AG04450 (cell line): ENCODE results near the gene CMSS1. TPM values are rescaled to one million over a fixed set of nuclear protein-coding genes. Genes with fewer than 3 reads are reported as not detected.

ENCODE experiments used
- CTCF ChIA-PET: fragments of 300-600, 350-600 bp; formaldehyde crosslinking; extraction: SDS; loops from one replicate; lab custom pipeline; 2022; ENCODE audit warnings: antibody characterized with exemption, inconsistent platforms; lab: Charles Lee
- POLR2A ChIA-PET: fragments of 350-600 bp; formaldehyde crosslinking; extraction: SDS; loops from one replicate; lab custom pipeline; 2021; ENCODE audit warnings: antibody characterized with exemption, inconsistent platforms; lab: Yijun Ruan, JAX
- DNase-seq: peaks from one replicate; pipeline ENCODE4 v3.0.0-alpha.2; 2011; ENCODE audit warnings: low read depth, low spot score
- H3K27ac ChIP-seq: one replicate; pipeline ENCODE4 v1.5.1; 2012; ENCODE audit warnings: low read depth, low read length, control low read depth
- H3K27me3 ChIP-seq: one replicate; pipeline ENCODE4 v1.6.0; 2012; ENCODE audit warnings: low read length; ENCODE audit not compliant: control insufficient read depth, insufficient read depth
- H3K4me3 ChIP-seq: 2 replicates; pipeline ENCODE4 v1.5.1; 2011; ENCODE audit warnings: mild to moderate bottlenecking, low read depth, low read length, control low read depth
- H3K9me3 ChIP-seq: 2 replicates; pipeline ENCODE4 v1.5.1; 2012; ENCODE audit warnings: low read length; ENCODE audit not compliant: control insufficient read depth, insufficient read depth
- polyA plus RNA-seq: library from polyadenylated mRNA; depleted of rRNA; stranded (reverse); fragments of >200 nt; gene quantifications from 2 replicates; pipeline ENCODE4 v1.2.3, GENCODE V29; 2011
- TF ChIP-seq, protein P1 (sequence below): IDR thresholded peaks from 2 replicates; pipeline ENCODE4 v1.5.1; 2011; ENCODE audit warnings: low read depth, low read length, control low read depth, inconsistent platforms

Gene CMSS1
- polyA plus RNA-seq, 1 experiment: 15.7 TPM

DNA sequence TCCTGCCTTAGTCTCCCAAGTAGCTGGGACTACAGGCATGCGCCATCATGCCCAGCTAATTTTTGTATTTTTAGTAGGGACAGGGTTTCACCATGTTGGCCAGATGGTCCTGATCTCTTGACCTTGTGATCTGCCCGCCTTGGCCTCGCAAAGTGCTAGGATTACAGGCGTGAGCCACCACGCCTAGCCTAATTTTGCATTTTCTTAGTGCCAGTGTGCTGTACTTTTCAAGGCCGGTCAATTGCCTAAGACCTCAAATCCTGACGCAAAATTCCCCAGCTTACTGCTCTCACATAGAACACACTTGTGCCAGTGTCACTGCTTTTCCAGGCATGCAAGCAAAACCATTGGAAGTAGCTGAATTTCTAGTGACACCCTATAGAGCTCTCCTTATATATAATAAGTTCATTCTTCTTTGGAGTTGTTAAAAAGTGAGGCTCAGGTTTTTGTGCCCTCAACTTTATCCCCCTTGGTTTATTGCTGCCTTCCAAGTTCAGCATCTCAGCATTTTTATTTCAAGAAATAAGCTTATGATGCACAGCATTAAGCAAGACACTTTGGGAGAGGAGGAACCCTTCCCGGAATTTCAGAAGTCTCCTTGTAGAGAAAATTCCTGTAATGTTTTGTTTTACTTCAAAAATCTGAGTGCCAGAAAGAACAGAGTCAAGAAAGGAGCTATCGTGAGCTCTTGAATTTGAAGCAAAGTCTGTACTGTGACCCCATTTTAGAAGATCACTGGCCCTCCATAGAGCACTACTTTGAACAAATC lies 203.4 kb downstream of the CMSS1 start:
- Histone ChIP-seq H3K4me3 (no peak overlapping the region), H3K27ac (no peak overlapping the region), H3K27me3 (no peaks in the 10 kb centered on the region), H3K9me3 (no peaks in the 10 kb centered on the region)
- DNase-seq: no peak
- TF ChIP-seq, protein P1, sequence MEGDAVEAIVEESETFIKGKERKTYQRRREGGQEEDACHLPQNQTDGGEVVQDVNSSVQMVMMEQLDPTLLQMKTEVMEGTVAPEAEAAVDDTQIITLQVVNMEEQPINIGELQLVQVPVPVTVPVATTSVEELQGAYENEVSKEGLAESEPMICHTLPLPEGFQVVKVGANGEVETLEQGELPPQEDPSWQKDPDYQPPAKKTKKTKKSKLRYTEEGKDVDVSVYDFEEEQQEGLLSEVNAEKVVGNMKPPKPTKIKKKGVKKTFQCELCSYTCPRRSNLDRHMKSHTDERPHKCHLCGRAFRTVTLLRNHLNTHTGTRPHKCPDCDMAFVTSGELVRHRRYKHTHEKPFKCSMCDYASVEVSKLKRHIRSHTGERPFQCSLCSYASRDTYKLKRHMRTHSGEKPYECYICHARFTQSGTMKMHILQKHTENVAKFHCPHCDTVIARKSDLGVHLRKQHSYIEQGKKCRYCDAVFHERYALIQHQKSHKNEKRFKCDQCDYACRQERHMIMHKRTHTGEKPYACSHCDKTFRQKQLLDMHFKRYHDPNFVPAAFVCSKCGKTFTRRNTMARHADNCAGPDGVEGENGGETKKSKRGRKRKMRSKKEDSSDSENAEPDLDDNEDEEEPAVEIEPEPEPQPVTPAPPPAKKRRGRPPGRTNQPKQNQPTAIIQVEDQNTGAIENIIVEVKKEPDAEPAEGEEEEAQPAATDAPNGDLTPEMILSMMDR: no peak
- ChIA-PET POLR2A (no interaction called here), CTCF (interaction anchor here (0.6 to 2.6 kb wide), 6 partner anchors 8 to 233 kb away, joined by 5 to 8 read pairs (median 6); no protein-coding TSS in a partner anchor)

GRCh38 chr3:100022506-100022905 lies 204.8 kb downstream of the CMSS1 start:
- Histone ChIP-seq H3K27me3 (no peaks in the 10 kb centered on the region), H3K27ac (no peak overlapping the region), H3K9me3 (no peaks in the 10 kb centered on the region), H3K4me3 (no peak overlapping the region)
- CTCF ChIA-PET: no interaction called here
- TF ChIP-seq, protein P1: no peak
- POLR2A ChIA-PET: interaction anchor here (0.6 kb wide), 1 partner anchor 20 kb away, joined by 4 read pairs; no protein-coding TSS in a partner anchor
- no peak for DNase-seq

DNA sequence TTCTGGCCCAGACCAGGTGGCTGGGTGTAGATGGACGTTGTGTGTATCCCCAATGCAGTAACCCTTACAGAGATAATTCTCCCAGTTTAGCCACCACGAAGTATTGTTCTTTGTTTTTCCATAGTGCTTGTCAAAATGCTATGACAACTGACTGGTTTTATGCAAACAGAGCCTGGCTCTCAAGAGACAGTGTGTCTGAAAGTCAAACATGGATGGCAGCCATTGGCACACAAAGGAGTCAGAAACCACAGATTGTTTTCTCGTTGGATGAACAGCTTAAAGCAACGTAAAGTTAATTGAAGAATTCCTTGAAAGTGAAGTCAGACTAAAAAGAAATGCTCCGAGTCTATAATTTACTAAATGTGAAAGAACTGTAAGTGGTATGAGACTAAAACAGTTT lies 205.5 kb downstream of the CMSS1 start:
- Histone ChIP-seq H3K9me3 (no peaks in the 10 kb centered on the region), H3K27ac (no peak overlapping the region), H3K4me3 (no peak overlapping the region), H3K27me3 (no peaks in the 10 kb centered on the region)
- TF ChIP-seq, protein P1: no peak
- ChIA-PET CTCF (no interaction called here), POLR2A (no interaction called here)
- no peak for DNase-seq

DNA sequence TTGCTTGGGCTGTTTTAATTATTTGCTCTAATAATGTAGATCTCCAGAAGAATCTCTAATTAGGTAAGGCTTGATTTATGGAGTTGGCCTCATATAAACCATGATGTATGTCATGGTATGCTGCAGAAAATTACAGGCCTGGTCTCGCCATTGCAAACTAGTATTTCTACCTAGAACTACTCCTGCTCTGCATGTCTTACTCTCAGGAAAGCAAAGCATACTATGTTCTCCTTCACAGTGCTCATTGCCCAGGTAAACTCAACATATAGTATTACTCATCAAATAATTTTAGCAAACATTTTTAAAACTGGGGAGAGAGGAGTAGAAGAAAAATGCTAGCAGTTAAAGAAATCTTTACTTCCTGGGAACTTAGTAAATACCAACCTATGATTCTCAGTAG lies 205.9 kb downstream of the CMSS1 start:
- Histone ChIP-seq H3K27me3 (no peaks in the 10 kb centered on the region), H3K9me3 (no peaks in the 10 kb centered on the region), H3K4me3 (no peak overlapping the region), H3K27ac (no peak overlapping the region)
- DNase-seq: no peak
- TF ChIP-seq, protein P1: no peak
- ChIA-PET CTCF (no interaction called here), POLR2A (no interaction called here)

DNA sequence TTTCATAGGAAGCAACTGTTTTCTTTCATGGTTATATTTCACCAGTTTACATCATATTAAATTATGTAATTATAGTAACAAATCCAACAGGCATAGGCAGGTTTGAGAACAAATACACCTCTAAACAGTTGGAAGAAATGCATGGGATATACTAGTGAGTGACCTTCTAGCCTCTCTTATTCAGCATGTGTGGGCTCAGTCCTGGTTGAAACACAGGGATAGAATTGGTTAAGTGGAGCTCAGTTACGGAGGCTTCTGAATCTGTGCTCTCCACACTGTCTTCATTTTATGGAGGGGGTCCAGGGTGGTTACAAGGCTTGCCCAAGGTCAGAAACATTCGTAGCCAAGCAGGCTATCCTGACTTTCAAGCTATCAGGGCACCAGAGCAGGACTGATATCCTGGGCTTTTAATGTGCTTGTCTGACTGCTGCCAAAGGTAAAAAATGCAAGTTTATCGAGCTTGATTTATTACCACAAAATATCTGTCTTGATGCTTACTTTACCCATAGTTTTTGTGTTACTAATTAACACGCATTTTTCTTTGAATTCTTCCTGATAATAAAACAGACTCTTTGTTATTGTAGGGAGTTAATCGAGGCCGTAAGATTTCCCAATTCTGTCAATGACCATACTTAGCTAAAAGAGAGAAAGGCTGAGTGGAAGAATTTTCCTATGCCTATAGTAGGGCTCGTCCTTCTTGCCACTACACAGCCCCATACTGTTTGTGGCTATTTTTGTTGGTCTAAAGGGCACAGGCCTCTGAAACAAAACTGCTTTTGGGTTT lies 207.1 kb downstream of the CMSS1 start:
- no peaks in the 10 kb centered on the region for H3K27me3 ChIP-seq
- no peak overlapping the region for H3K4me3 ChIP-seq
- H3K27ac ChIP-seq: no peak overlapping the region
- POLR2A ChIA-PET: no interaction called here
- CTCF ChIA-PET: interaction anchor here (0.6 kb wide), 1 partner anchor 181 kb away, joined by 10 read pairs; no protein-coding TSS in a partner anchor
- no peaks in the 10 kb centered on the region for H3K9me3 ChIP-seq
- TF ChIP-seq, protein P1: no peak
- DNase-seq: no peak
